Transverse colon (tissue), 4 donors: Measurements from ENCODE around the gene AOPEP. TPM values are rescaled to one million over a fixed set of nuclear protein-coding genes. Genes with fewer than 3 reads are reported as not detected.

Experiments used
- DNase-seq: peaks from one replicate; pipeline ENCODE4 v3.0.0-alpha.2; 2019
- H3K27ac ChIP-seq, 4 donors: fragments of 200-600 bp; sonication (generic); 2 replicates each; pipeline ENCODE4 v1.5.1; 2016 to 2018; ENCODE audit warnings: inconsistent platforms in 4 of 4
- H3K27me3 ChIP-seq: fragments of 200-600 bp; sonication (generic); 2 replicates; pipeline ENCODE4 v1.5.1; 2017; ENCODE audit warnings: inconsistent platforms
- H3K36me3 ChIP-seq, 4 donors: fragments of 200-600 bp; sonication (generic); 2 replicates each; pipeline ENCODE4 v1.5.1; 2017 to 2019; ENCODE audit warnings: inconsistent platforms in 4 of 4
- H3K4me1 ChIP-seq, 4 donors: fragments of 200-600 bp; sonication (generic); 2 replicates each; pipeline ENCODE4 v1.5.1; 2017 to 2020; ENCODE audit warnings: inconsistent platforms in 4 of 4
- H3K4me3 ChIP-seq, 4 donors: fragments of 200-600 bp; sonication (generic); 1 replicate in 1 of 4; 2 replicates in 3 of 4; pipeline versions ENCODE4 v1.5.1 to v1.6.1; 2017 to 2019; ENCODE audit warnings: inconsistent platforms in 4 of 4
- H3K9me3 ChIP-seq, 2 donors: fragments of 200-600 bp; sonication (generic); 2 replicates each; pipeline ENCODE4 v1.5.1; 2017 to 2019; ENCODE audit warnings: inconsistent platforms in 2 of 2
- EP300 ChIP-seq: sonication (generic); formaldehyde crosslinking; IDR thresholded peaks from one replicate; pipeline ENCODE4 v1.6.1; 2017; ENCODE audit warnings: antibody characterized with exemption, low read depth
- POLR2A ChIP-seq: fragments of 450-650 bp; IDR thresholded peaks from one replicate; pipeline ENCODE4 v1.6.1; 2016; ENCODE audit warnings: antibody characterized with exemption, mild to moderate bottlenecking, moderate library complexity
- POLR2AphosphoS5 ChIP-seq, 3 donors: sonication (generic); formaldehyde crosslinking; IDR thresholded peaks; one replicate each; pipeline ENCODE4 v1.6.1; 2016; ENCODE audit warnings: antibody characterized with exemption in 3 of 3
- WGBS, 2 donors: methylation state at CpG; one replicate each; pipeline ENCODE4 v1.1.5; 2018; ENCODE audit warnings: low coverage in 1 of 2; 5-methylcytosine and 5-hydroxymethylcytosine counted together
- in situ Hi-C, 4 donors: fragments of 200-750 bp; cut with MboI; loops; one replicate each; pipeline versions ENCODE4 v1.15.0 to v1.15.1; 2017; ENCODE audit warnings: low sequenced_read_pairs in 3 of 4, low pct_ligation_motif_present in 1 of 4, low pct_unique_long_range_greater_than_20kb in 1 of 4
- intact Hi-C: fragments of 100-400 bp; cut with DNase I; formaldehyde crosslinking; loops from one replicate; pipeline ENCODE4 v1.15.1; 2023; ENCODE audit warnings: low total_unique reads
- total RNA-seq, 4 donors: library from RNA; depleted of rRNA; stranded (reverse); fragments of >200 nt; gene quantifications; one replicate each; pipeline ENCODE4 v1.1.0, GENCODE V29; 2016
- TF ChIP-seq, protein P1 (sequence below), 5 experiments: fragments of 200-600 bp in 3 of 5; fragments of 450-650 bp in 2 of 5; sonication (generic) in 3 of 5; IDR thresholded peaks; 1 replicate in 2 of 5; 2 replicates in 3 of 5; pipeline ENCODE4 v1.5.1; 2016 to 2017; ENCODE audit warnings: antibody characterized with exemption in 5 of 5, inconsistent platforms in 3 of 5, mild to moderate bottlenecking in 2 of 5, moderate library complexity in 1 of 5

Gene AOPEP
- total RNA-seq, 4 donors from 2014 or later: 53.0 to 129 (median 92.7) TPM

DNA sequence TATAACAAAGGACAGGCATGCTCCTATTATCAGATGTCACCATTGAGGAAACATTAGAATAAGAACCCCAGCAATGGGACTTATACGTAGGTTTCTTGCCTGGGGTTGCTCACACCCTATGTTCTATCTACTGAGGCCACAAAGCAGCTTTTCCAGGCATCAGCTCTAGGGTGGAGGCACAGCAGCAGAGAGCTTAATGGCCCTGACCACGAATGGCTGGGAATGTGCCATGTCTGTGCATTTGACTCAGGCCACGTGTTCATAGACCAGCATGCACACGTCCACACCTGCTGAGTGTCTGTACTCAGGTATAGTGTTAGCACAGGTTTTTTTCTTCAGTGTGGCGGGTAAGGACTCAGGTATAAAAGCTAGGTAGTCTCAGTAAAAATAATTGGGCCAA lies 129.4 kb downstream of the AOPEP start:
- in situ Hi-C loops (no loop called here), intact Hi-C loops (no loop called here)
- H3K27me3 ChIP-seq: no peaks in the 10 kb centered on the region
- no peak overlapping the region for H3K4me3 ChIP-seq
- H3K9me3 ChIP-seq: no peaks in the 10 kb centered on the region
- no peak overlapping the region for H3K27ac ChIP-seq
- 33 to 91% methylated on average over 1 to 5 of the region's 5 CpGs for WGBS, 2 donors
- peaks cover 0 to 8% (median 3%) of the 10 kb centered on the region in 4 donors for H3K4me1 ChIP-seq
- no peaks in the 10 kb centered on the region for H3K36me3 ChIP-seq
- DNase-seq: no peak
- no peak for TF ChIP-seq EP300
- no peak for TF ChIP-seq POLR2AphosphoS5 (IDR thresholded peaks at IDR 0.05)
- TF ChIP-seq POLR2A: no peak
- TF ChIP-seq, protein P1, sequence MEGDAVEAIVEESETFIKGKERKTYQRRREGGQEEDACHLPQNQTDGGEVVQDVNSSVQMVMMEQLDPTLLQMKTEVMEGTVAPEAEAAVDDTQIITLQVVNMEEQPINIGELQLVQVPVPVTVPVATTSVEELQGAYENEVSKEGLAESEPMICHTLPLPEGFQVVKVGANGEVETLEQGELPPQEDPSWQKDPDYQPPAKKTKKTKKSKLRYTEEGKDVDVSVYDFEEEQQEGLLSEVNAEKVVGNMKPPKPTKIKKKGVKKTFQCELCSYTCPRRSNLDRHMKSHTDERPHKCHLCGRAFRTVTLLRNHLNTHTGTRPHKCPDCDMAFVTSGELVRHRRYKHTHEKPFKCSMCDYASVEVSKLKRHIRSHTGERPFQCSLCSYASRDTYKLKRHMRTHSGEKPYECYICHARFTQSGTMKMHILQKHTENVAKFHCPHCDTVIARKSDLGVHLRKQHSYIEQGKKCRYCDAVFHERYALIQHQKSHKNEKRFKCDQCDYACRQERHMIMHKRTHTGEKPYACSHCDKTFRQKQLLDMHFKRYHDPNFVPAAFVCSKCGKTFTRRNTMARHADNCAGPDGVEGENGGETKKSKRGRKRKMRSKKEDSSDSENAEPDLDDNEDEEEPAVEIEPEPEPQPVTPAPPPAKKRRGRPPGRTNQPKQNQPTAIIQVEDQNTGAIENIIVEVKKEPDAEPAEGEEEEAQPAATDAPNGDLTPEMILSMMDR (IDR thresholded peaks at IDR 0.05): no peak

DNA sequence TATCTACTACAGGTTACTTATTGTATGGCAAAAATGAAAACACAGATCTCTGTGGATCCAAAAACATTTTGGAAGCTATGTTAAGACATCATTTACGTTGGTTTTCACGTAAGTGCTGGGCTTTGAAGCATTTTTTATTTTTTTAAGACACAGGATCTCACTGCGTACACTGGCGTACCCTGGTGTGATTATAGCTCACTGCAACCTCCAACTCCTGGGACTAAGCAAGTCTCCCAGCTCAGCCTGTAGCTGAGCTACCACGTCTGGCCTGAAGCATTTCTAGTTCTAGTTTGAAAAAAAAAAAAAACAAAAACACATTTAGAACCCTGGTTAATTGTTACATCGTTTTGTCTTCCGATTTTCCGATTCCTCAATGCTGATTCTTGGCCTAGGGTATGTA lies 131.3 kb downstream of the AOPEP start:
- WGBS, 2 donors: 94 to 97% methylated on average over 8 of the region's 8 CpGs
- Histone ChIP-seq H3K36me3 (no peaks in the 10 kb centered on the region), H3K4me3 (no peak overlapping the region), H3K27me3 (no peaks in the 10 kb centered on the region), H3K4me1 (peaks cover 0 to 14% (median 5%) of the 10 kb centered on the region in 4 donors), H3K27ac (no peak overlapping the region), H3K9me3 (no peaks in the 10 kb centered on the region)
- no peak for DNase-seq
- intact Hi-C loops: no loop called here
- TF ChIP-seq POLR2A (no peak), POLR2AphosphoS5 (IDR thresholded peaks at IDR 0.05) (no peak), EP300 (no peak)
- TF ChIP-seq, protein P1 (IDR thresholded peaks at IDR 0.05): no peak
- in situ Hi-C loops: no loop called here

DNA sequence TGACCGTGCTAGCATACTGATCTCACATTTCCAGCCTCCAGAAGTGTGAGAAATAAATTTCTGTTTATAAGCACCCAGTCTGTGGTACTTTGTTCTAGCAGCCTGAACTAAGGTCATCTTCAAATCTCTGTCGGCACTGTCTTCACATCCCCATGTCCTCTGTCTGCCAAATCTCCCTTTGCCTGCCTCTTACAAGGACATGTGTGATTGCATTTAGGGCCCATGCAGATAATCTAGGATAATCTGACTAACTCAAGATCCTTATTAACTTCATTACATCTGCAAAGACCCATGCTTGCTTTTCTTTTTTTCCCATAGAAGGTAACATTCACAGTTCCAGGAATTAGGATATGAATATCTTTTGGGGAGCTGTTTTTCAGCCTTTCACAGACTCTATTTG lies 132.7 kb downstream of the AOPEP start:
- in situ Hi-C loops (no loop called here), intact Hi-C loops (no loop called here)
- Histone ChIP-seq H3K36me3 (no peaks in the 10 kb centered on the region), H3K9me3 (no peaks in the 10 kb centered on the region), H3K4me1 (peaks cover 0 to 15% (median 4%) of the 10 kb centered on the region in 4 donors), H3K27ac (no peak overlapping the region), H3K27me3 (no peaks in the 10 kb centered on the region), H3K4me3 (no peak overlapping the region)
- no peak for DNase-seq
- 83 to 86% methylated on average over 1 to 2 of the region's 2 CpGs for WGBS, 2 donors
- TF ChIP-seq EP300 (no peak), POLR2AphosphoS5 (IDR thresholded peaks at IDR 0.05) (no peak), POLR2A (no peak)
- TF ChIP-seq, protein P1 (IDR thresholded peaks at IDR 0.05): no peak

DNA sequence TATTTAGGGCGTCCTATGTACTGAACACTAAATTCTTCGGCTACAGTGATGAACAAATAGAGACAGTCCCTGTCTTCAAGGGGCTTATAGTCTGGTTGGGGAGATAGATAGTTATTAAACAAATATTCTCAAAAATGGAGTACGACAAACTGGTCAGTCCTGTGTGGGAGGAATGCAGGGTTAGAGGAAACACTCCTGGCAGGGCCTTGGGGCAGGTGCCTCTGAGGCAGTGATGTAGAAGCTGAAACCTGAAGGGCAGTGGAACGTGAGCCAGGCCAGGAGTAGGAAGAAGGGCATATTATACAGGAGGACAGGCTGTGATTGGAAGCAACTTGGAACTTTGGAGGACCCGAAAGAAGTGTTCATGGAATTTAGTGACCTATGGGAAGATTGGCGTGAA lies 133.4 kb downstream of the AOPEP start:
- WGBS, 2 donors: 97 to 100% methylated on average over 6 of the region's 6 CpGs
- Histone ChIP-seq H3K4me3 (no peak overlapping the region), H3K27me3 (no peaks in the 10 kb centered on the region), H3K4me1 (peaks cover 0 to 19% (median 6%) of the 10 kb centered on the region in 4 donors), H3K36me3 (no peaks in the 10 kb centered on the region), H3K27ac (no peak overlapping the region), H3K9me3 (no peaks in the 10 kb centered on the region)
- TF ChIP-seq, protein P1 (IDR thresholded peaks at IDR 0.05): no peak
- TF ChIP-seq POLR2AphosphoS5 (IDR thresholded peaks at IDR 0.05) (no peak), EP300 (no peak), POLR2A (no peak)
- intact Hi-C loops (loop anchor here (10.0 kb wide), 1 partner anchor 55 kb away; no protein-coding TSS in a partner anchor), in situ Hi-C loops (no loop called here)
- no peak for DNase-seq
